Activated naive CD4-positive, alpha-beta T cell treated with anti-CD3 and anti-CD28 coated beads, Interleukin-2, amount 10 ng/mL, durations not matched to agents 7 days and 5 days (primary cell): ENCODE data around the gene TMEM18.
"Not testable (repeated sequence)": the region's sequence is repeated elsewhere in the genome, so short reads cannot be mapped to it uniquely, and the experiment has no call there.

Source experiments
- CTCF ChIA-PET: fragments of 350-600 bp; sonication (Branson Sonifier 250); formaldehyde crosslinking; loops from one replicate; lab custom pipeline; 2021; ENCODE audit warnings: antibody characterized with exemption; lab: Charles Lee
- DNase-seq: peaks from one replicate; pipeline ENCODE4 v3.0.0-alpha.2; 2020
- H3K27ac Mint-ChIP-seq: one replicate; pipeline ENCODE4 v1.8.0; 2021; ENCODE audit warnings: mild to moderate bottlenecking, moderate library complexity, mixed read lengths
- H3K27me3 Mint-ChIP-seq: one replicate; pipeline ENCODE4 v1.8.0; 2021; ENCODE audit warnings: mild to moderate bottlenecking, mixed read lengths
- H3K36me3 Mint-ChIP-seq: one replicate; pipeline ENCODE4 v1.8.0; 2021; ENCODE audit warnings: mixed read lengths
- H3K4me1 Mint-ChIP-seq: one replicate; pipeline ENCODE4 v1.8.0; 2021; ENCODE audit warnings: mixed read lengths
- H3K4me3 Mint-ChIP-seq: one replicate; pipeline ENCODE4 v1.8.0; 2021; ENCODE audit warnings: mild to moderate bottlenecking, moderate library complexity, mixed read lengths
- H3K9me3 Mint-ChIP-seq: one replicate; pipeline ENCODE4 v1.8.0; 2021; ENCODE audit warnings: mixed read lengths

TMEM18 gene

GRCh38 chr2:685421-685820 is 8.2 kb upstream of the TMEM18 start:
- no peak for DNase-seq
- Mint-ChIP-seq H3K27me3 (peaks cover 22% of the 10 kb centered on the region), H3K4me1 (no peaks in the 10 kb centered on the region), H3K36me3 (peaks cover 11% of the 10 kb centered on the region), H3K27ac (no peak overlapping the region), H3K9me3 (peaks cover 30% of the 10 kb centered on the region), H3K4me3 (no peak overlapping the region)
- CTCF ChIA-PET, result no interaction called here

DNA sequence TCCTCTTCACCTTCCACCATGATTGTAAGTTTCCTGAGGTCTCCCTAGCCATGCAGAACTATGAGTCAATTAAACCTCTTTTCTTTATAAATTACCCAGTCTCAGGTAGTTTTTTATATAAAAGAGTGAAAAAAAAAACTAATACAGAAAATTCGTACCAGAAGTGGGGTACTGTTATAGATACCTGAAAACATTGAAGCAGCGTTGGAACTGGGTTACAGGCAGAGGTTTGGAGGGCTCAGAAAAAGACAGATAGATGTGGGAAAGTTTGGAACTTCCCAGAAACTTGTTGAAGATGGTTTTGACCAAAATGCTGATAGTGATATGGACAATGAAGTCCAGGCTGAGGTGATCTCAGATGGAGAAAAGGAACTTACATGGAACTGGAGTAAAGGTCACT is 7.7 kb upstream of the TMEM18 start:
- H3K27ac Mint-ChIP-seq, H3K4me3 Mint-ChIP-seq, H3K4me1 Mint-ChIP-seq, DNase-seq, CTCF ChIA-PET: not testable (repeated sequence)
- Mint-ChIP-seq H3K36me3 (peaks cover 11% of the 10 kb centered on the region), H3K9me3 (peaks cover 30% of the 10 kb centered on the region), H3K27me3 (peaks cover 18% of the 10 kb centered on the region)

DNA sequence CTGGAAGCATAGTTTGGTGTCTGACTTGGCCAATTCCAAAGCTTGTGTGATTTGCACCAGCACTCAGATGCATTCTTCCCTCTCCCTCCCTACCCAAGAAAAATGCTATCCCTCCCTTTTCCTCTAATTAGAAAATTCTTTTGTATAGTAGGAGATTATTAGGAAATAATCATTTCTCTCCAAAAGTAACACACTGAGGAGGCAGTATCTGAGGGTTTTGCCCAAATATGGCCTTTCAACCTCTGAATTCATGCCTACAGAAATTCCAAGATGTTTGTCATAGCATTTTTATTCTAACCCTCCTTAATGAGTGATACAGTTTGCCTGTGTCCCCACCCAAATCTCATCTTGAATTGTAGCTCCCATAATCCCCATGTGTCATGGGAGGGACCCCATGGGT is 5.0 kb upstream of the TMEM18 start:
- peaks cover 13% of the 10 kb centered on the region for H3K4me1 Mint-ChIP-seq
- peaks cover 9% of the 10 kb centered on the region for H3K27me3 Mint-ChIP-seq
- CTCF ChIA-PET, result interaction anchor here (0.9 kb wide), 1 partner anchor 35 kb away, joined by 3 read pairs; no protein-coding TSS in a partner anchor
- H3K27ac Mint-ChIP-seq, result no peak overlapping the region
- peaks cover 15% of the 10 kb centered on the region for H3K36me3 Mint-ChIP-seq
- DNase-seq, result no peak
- H3K4me3 Mint-ChIP-seq, result no peak overlapping the region
- H3K9me3 Mint-ChIP-seq, result peaks cover 30% of the 10 kb centered on the region

DNA sequence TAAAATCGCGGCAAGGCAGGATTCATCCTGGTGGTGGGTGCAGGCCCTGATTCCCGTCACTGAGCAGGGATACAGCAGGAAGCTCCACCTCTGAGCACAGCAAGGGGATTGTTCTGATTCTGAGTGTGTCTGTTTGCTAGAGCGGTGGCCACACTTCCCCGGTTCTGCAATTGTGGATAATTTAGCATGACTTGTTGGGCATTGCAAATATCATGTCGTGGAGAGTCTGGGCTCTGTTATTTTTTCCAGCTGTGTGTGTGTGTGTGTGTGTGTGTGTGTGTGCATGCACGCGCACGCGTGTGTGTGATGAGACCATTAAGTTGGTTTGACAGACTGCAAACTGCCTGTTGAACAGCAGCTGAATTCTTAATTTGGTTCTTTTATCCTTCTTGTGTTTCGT is 4.1 kb upstream of the TMEM18 start:
- peaks cover 12% of the 10 kb centered on the region for H3K36me3 Mint-ChIP-seq
- no peak overlapping the region for H3K4me3 Mint-ChIP-seq
- CTCF ChIA-PET, result no interaction called here

GRCh38 chr2:680496-680895 is 3.3 kb upstream of the TMEM18 start:
- no peak for DNase-seq
- peaks cover 24% of the 10 kb centered on the region for H3K4me1 Mint-ChIP-seq
- H3K27me3 Mint-ChIP-seq, result peaks cover under 1% of the 10 kb centered on the region
- no peak overlapping the region for H3K4me3 Mint-ChIP-seq
- H3K9me3 Mint-ChIP-seq, result peaks cover 19% of the 10 kb centered on the region
- peaks cover 12% of the 10 kb centered on the region for H3K36me3 Mint-ChIP-seq
- no peak overlapping the region for H3K27ac Mint-ChIP-seq
- CTCF ChIA-PET, result no interaction called here

More for the DNA sequence above, 4.1 kb upstream of the TMEM18 start:
- DNase-seq, result no peak
- Mint-ChIP-seq H3K4me1 (peaks cover 16% of the 10 kb centered on the region), H3K27me3 (peaks cover 8% of the 10 kb centered on the region), H3K27ac (no peak overlapping the region), H3K9me3 (peaks cover 24% of the 10 kb centered on the region)

GRCh38 chr2:678964-679363 is 1.8 kb upstream of the TMEM18 start:
- Mint-ChIP-seq H3K36me3 (peaks cover 14% of the 10 kb centered on the region), H3K4me3 (peak overlapping the region; percentile 95), H3K4me1 (peaks cover 38% of the 10 kb centered on the region), H3K27ac (peak overlapping the region; percentile 97), H3K27me3 (no peaks in the 10 kb centered on the region), H3K9me3 (peaks cover 5% of the 10 kb centered on the region)
- CTCF ChIA-PET, result no interaction called here
- DNase-seq, result no peak

GRCh38 chr2:677959-678550 is 849 bp upstream of the TMEM18 start:
- Mint-ChIP-seq H3K36me3 (peaks cover 14% of the 10 kb centered on the region), H3K9me3 (no peaks in the 10 kb centered on the region), H3K4me3 (peak overlapping the region; percentile 95), H3K4me1 (peaks cover 42% of the 10 kb centered on the region), H3K27ac (peak overlapping the region; percentile 97), H3K27me3 (no peaks in the 10 kb centered on the region)
- CTCF ChIA-PET, result no interaction called here
- DNase-seq, result no peak

- H3K4me1 Mint-ChIP-seq, result peaks cover 44% of the 10 kb centered on the region
- no peaks in the 10 kb centered on the region for H3K9me3 Mint-ChIP-seq
- DNase-seq, result peak; percentile 97
- CTCF ChIA-PET, result interaction anchor here (0.7 kb wide), 1 partner anchor 10 kb away, joined by 3 read pairs; no protein-coding TSS in a partner anchor
- H3K4me3 Mint-ChIP-seq, result peak overlapping the region; percentile 88
- no peaks in the 10 kb centered on the region for H3K27me3 Mint-ChIP-seq
- peaks cover 18% of the 10 kb centered on the region for H3K36me3 Mint-ChIP-seq
- peak overlapping the region; percentile 85 for H3K27ac Mint-ChIP-seq
These were observed 555 bp downstream of the TMEM18 start for GRCh38 chr2:676647-677055.

GRCh38 chr2:675982-676646 is 1.1 kb downstream of the TMEM18 start:
- Mint-ChIP-seq H3K9me3 (no peaks in the 10 kb centered on the region), H3K4me1 (peaks cover 44% of the 10 kb centered on the region), H3K27ac (peak overlapping the region; percentile 85), H3K36me3 (peaks cover 18% of the 10 kb centered on the region), H3K27me3 (no peaks in the 10 kb centered on the region), H3K4me3 (peak overlapping the region; percentile 88)
- peak; percentile 66 for DNase-seq
- CTCF ChIA-PET, result no interaction called here

DNA sequence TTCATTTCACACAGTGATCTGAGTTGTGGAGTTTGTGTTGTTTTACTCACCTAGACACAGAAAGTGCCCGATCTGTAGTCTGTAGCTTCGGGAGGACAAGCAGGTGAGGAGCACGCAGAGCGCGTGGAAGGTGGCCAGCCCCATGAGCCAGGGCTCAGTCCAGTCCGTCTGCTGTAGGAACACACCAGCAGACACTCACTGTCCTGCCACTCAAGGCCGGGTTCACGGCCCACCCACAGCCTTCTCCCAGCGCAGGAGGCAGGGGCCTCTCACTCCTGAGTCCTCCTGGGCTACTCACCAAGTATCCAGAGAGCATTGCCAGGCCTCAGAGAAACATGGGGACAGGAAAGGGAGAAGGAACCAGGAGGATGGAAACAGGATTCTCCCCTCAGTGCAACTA is 1.7 kb downstream of the TMEM18 start:
- H3K4me1 Mint-ChIP-seq, result peaks cover 44% of the 10 kb centered on the region
- peak overlapping the region; percentile 88 for H3K4me3 Mint-ChIP-seq
- DNase-seq, result no peak
- CTCF ChIA-PET, result interaction anchor here (0.9 kb wide), 1 partner anchor 9 kb away, joined by 4 read pairs; no protein-coding TSS in a partner anchor
- peaks cover 24% of the 10 kb centered on the region for H3K36me3 Mint-ChIP-seq
- peak overlapping the region; percentile 85 for H3K27ac Mint-ChIP-seq
- no peaks in the 10 kb centered on the region for H3K27me3 Mint-ChIP-seq
- no peaks in the 10 kb centered on the region for H3K9me3 Mint-ChIP-seq

- peak overlapping the region; percentile 73 for H3K27ac Mint-ChIP-seq
- DNase-seq, result no peak
- CTCF ChIA-PET, result interaction anchor here (0.9 to 1.2 kb wide), 2 partner anchors 9 to 12 kb away, joined by 3 to 4 read pairs; no protein-coding TSS in a partner anchor
- H3K9me3 Mint-ChIP-seq, result no peaks in the 10 kb centered on the region
- H3K36me3 Mint-ChIP-seq, result peaks cover 27% of the 10 kb centered on the region
- H3K4me1 Mint-ChIP-seq, result peaks cover 44% of the 10 kb centered on the region
- H3K27me3 Mint-ChIP-seq, result no peaks in the 10 kb centered on the region
- H3K4me3 Mint-ChIP-seq, result peak overlapping the region; percentile 88
These were observed 2.2 kb downstream of the TMEM18 start for GRCh38 chr2:675051-675450.

GRCh38 chr2:674321-674985 is 2.8 kb downstream of the TMEM18 start:
- H3K4me3 Mint-ChIP-seq, result no peak overlapping the region
- CTCF ChIA-PET, result interaction anchor here (0.9 to 1.2 kb wide), 2 partner anchors 8 to 12 kb away, joined by 3 to 4 read pairs; no protein-coding TSS in a partner anchor
- H3K27ac Mint-ChIP-seq, result no peak overlapping the region
- H3K36me3 Mint-ChIP-seq, result peaks cover 33% of the 10 kb centered on the region
- H3K27me3 Mint-ChIP-seq, result no peaks in the 10 kb centered on the region
- DNase-seq, result no peak
- H3K4me1 Mint-ChIP-seq, result peaks cover 44% of the 10 kb centered on the region
- H3K9me3 Mint-ChIP-seq, result no peaks in the 10 kb centered on the region

- Mint-ChIP-seq H3K36me3 (peaks cover 36% of the 10 kb centered on the region), H3K27ac (no peak overlapping the region), H3K27me3 (no peaks in the 10 kb centered on the region), H3K4me1 (peaks cover 41% of the 10 kb centered on the region), H3K9me3 (no peaks in the 10 kb centered on the region), H3K4me3 (no peak overlapping the region)
- CTCF ChIA-PET, result interaction anchor here (1.2 kb wide), 1 partner anchor 11 kb away, joined by 3 read pairs; no protein-coding TSS in a partner anchor
- no peak for DNase-seq
These were observed 3.4 kb downstream of the TMEM18 start for GRCh38 chr2:673615-674320.

GRCh38 chr2:673016-673415 is 4.2 kb downstream of the TMEM18 start:
- Mint-ChIP-seq H3K27ac (peak overlapping the region; percentile 52), H3K27me3 (no peaks in the 10 kb centered on the region), H3K4me1 (peaks cover 34% of the 10 kb centered on the region), H3K36me3 (peaks cover 42% of the 10 kb centered on the region), H3K4me3 (no peak overlapping the region), H3K9me3 (no peaks in the 10 kb centered on the region)
- CTCF ChIA-PET, result no interaction called here
- no peak for DNase-seq
